Liver (tissue), 3 donors: ENCODE data around the gene CA10.

Source experiments
- ATF3 ChIP-seq: IDR thresholded peaks from 2 replicates; pipeline ENCODE4 v1.6.1; 2016; ENCODE audit warnings: antibody characterized with exemption
- CTCF ChIP-seq: fragments of 150-350 bp; IDR thresholded peaks from 2 replicates; pipeline ENCODE4 v1.5.1; 2017; ENCODE audit warnings: improper control_type of control experiment, low read depth, low read length; ENCODE audit not compliant: missing input control
- EGR1 ChIP-seq, 2 donors: IDR thresholded peaks; 2 replicates each; pipeline ENCODE4 v1.6.1; 2016 to 2018; ENCODE audit warnings: antibody characterized with exemption in 2 of 2, low read depth in 2 of 2
- HNF4A ChIP-seq, 2 donors: conservative IDR thresholded peaks; 2 replicates each; pipeline ENCODE4 v1.6.1; 2016; ENCODE audit warnings: antibody characterized with exemption in 2 of 2, mild to moderate bottlenecking in 2 of 2
- JUND ChIP-seq, 2 donors: IDR thresholded peaks; 2 replicates each; pipeline ENCODE4 v1.6.1; 2016; ENCODE audit warnings: antibody characterized with exemption in 2 of 2
- MAX ChIP-seq: IDR thresholded peaks from 2 replicates; pipeline ENCODE4 v1.6.1; 2016; ENCODE audit warnings: antibody characterized with exemption
- REST ChIP-seq: IDR thresholded peaks from 2 replicates; pipeline ENCODE4 v1.6.1; 2016; ENCODE audit warnings: antibody characterized with exemption, mild to moderate bottlenecking
- SP1 ChIP-seq: IDR thresholded peaks from 2 replicates; pipeline ENCODE4 v1.6.1; 2018; ENCODE audit warnings: antibody characterized with exemption, mild to moderate bottlenecking
- TAF1 ChIP-seq: conservative IDR thresholded peaks from 2 replicates; pipeline ENCODE4 v1.6.1; 2016; ENCODE audit warnings: antibody characterized with exemption, mild to moderate bottlenecking
- donor health status: healthy.
- donor health status: healthy.

GRCh38 chr17:51684214-51684613, 474.3 kb downstream of the CA10 start:
- no peak for TF ChIP-seq ATF3
- TF ChIP-seq CTCF, result no peak
- no peak for TF ChIP-seq SP1
- no peak for TF ChIP-seq HNF4A (conservative IDR thresholded peaks at IDR 0.05)
- TF ChIP-seq TAF1, result no peak
- TF ChIP-seq MAX, result no peak
- TF ChIP-seq REST, result no peak
- TF ChIP-seq EGR1 (IDR thresholded peaks at IDR 0.05; ENCODE audit: low read depth in 2 of 2), result no peak
- TF ChIP-seq JUND (IDR thresholded peaks at IDR 0.05), result no peak
